CD14-positive monocyte (primary cell): ENCODE measurements around the gene CMYA5. TPM values are rescaled to one million over a fixed set of nuclear protein-coding genes. Genes with fewer than 3 reads are reported as not detected.

Experiments
- DNase-seq, 3 donors: peaks; one replicate each; pipeline ENCODE4 v3.0.0-alpha.2; 2011 to 2022
- H2AFZ ChIP-seq: 2 replicates; pipeline ENCODE4 v1.6.0; 2012; ENCODE audit warnings: mild to moderate bottlenecking, low read depth, low read length, inconsistent platforms; ENCODE audit not compliant: insufficient read depth, poor library complexity, severe bottlenecking
- H3K27ac ChIP-seq, 2 donors: 1 replicate in 1 of 2; 2 replicates in 1 of 2; pipeline ENCODE4 v1.5.1; 2012 to 2013; ENCODE audit warnings: low read length in 2 of 2, control low read depth in 1 of 2, inconsistent platforms in 1 of 2, low read depth in 1 of 2, mild to moderate bottlenecking in 1 of 2
- H3K27me3 ChIP-seq, 2 donors: one replicate each; pipeline versions ENCODE4 v1.6.0 to v1.6.1; 2011 to 2013; ENCODE audit warnings: low read length in 2 of 2; ENCODE audit not compliant: control insufficient read depth in 2 of 2, insufficient read depth in 2 of 2
- H3K36me3 ChIP-seq, 2 donors: replicated peaks in 1 of 2; 1 replicate in 1 of 2; 2 replicates in 1 of 2; pipeline versions ENCODE4 v1.5.1 to v1.6.1; 2012 to 2013; ENCODE audit warnings: low read length in 2 of 2, control low read depth in 1 of 2, inconsistent platforms in 1 of 2, mild to moderate bottlenecking in 1 of 2; ENCODE audit not compliant: insufficient read depth in 2 of 2, control insufficient read depth in 1 of 2
- H3K4me1 ChIP-seq, 2 donors: 1 replicate in 1 of 2; 2 replicates in 1 of 2; pipeline versions ENCODE4 v1.5.1 to v1.6.1; 2012 to 2013; ENCODE audit warnings: low read length in 2 of 2, control low read depth in 1 of 2, inconsistent platforms in 1 of 2, mild to moderate bottlenecking in 1 of 2, moderate library complexity in 1 of 2; ENCODE audit not compliant: insufficient read depth in 2 of 2, control insufficient read depth in 1 of 2
- H3K4me2 ChIP-seq: replicated peaks from 2 replicates; pipeline ENCODE3; 2012; ENCODE audit warnings: low read length, moderate library complexity, mild to moderate bottlenecking; ENCODE audit not compliant: poor library complexity, severe bottlenecking; ENCODE audit errors: extremely low read depth
- H3K4me3 ChIP-seq, 3 experiments: fragments of 200-600 bp in 1 of 3; sonication (generic) in 1 of 3; replicated peaks in 1 of 3; 1 replicate in 2 of 3; 2 replicates in 1 of 3; pipeline ENCODE4 v1.5.1; 2011 to 2013; ENCODE audit warnings: low read length in 3 of 3, mild to moderate bottlenecking in 3 of 3, control low read depth in 2 of 3, low read depth in 2 of 3, inconsistent platforms in 1 of 3, moderate library complexity in 1 of 3
- H3K79me2 ChIP-seq: 2 replicates; pipeline ENCODE4 v1.6.0; 2012; ENCODE audit warnings: mild to moderate bottlenecking, control low read depth, inconsistent platforms, low read length, moderate library complexity; ENCODE audit not compliant: insufficient read depth
- H3K9ac ChIP-seq: 2 replicates; pipeline ENCODE4 v1.6.0; 2017; ENCODE audit warnings: low read length, mild to moderate bottlenecking; ENCODE audit not compliant: insufficient read depth, poor library complexity, severe bottlenecking
- H3K9me3 ChIP-seq, 2 donors: replicated peaks in 1 of 2; 1 replicate in 1 of 2; 2 replicates in 1 of 2; pipeline versions ENCODE4 v1.5.1 to v1.6.1; 2012 to 2013; ENCODE audit warnings: low read length in 2 of 2, control low read depth in 1 of 2; ENCODE audit not compliant: control insufficient read depth in 1 of 2, insufficient read depth in 1 of 2
- H4K20me1 ChIP-seq: 2 replicates; pipeline ENCODE4 v1.6.0; 2012; ENCODE audit warnings: mild to moderate bottlenecking, low read length, control low read depth, moderate library complexity; ENCODE audit not compliant: insufficient read depth
- H3K27ac Mint-ChIP-seq, 7 donors: one replicate each; pipeline ENCODE4 v1.8.0; 2020; ENCODE audit warnings: mild to moderate bottlenecking in 7 of 7, mixed read lengths in 7 of 7, moderate library complexity in 6 of 7, inconsistent platforms in 2 of 7
- H3K27me3 Mint-ChIP-seq, 3 donors: one replicate each; pipeline ENCODE4 v1.8.0; 2021 to 2022; ENCODE audit warnings: low read depth in 3 of 3, mild to moderate bottlenecking in 3 of 3, mixed read lengths in 3 of 3, moderate library complexity in 3 of 3, inconsistent platforms in 1 of 3
- H3K36me3 Mint-ChIP-seq, 2 donors: one replicate each; pipeline ENCODE4 v1.8.0; 2020; ENCODE audit warnings: mixed read lengths in 2 of 2, inconsistent platforms in 1 of 2, mild to moderate bottlenecking in 1 of 2
- H3K4me1 Mint-ChIP-seq: one replicate; pipeline ENCODE4 v1.8.0; 2020; ENCODE audit warnings: mild to moderate bottlenecking, mixed read lengths
- H3K4me3 Mint-ChIP-seq, 2 donors: one replicate each; pipeline ENCODE4 v1.8.0; 2020; ENCODE audit warnings: mild to moderate bottlenecking in 2 of 2, mixed read lengths in 2 of 2, moderate library complexity in 1 of 2
- H3K9me3 Mint-ChIP-seq, 7 donors: one replicate each; pipeline ENCODE4 v1.8.0; 2020 to 2022; ENCODE audit warnings: mixed read lengths in 7 of 7, mild to moderate bottlenecking in 6 of 7, moderate library complexity in 6 of 7, inconsistent platforms in 2 of 7
- CTCF ChIP-seq: fragments of 200-600 bp; IDR thresholded peaks from one replicate; pipeline ENCODE4 v1.8.0; 2022; ENCODE audit warnings: antibody characterized with exemption, mild to moderate bottlenecking
- WGBS: methylation state at CpG from one replicate; pipeline ENCODE4 v1.1.5; 2013; ENCODE audit warnings: missing lambda C conversion rate; ENCODE audit not compliant: insufficient coverage; 5-methylcytosine and 5-hydroxymethylcytosine counted together
- intact Hi-C, 2 donors: fragments of 100-400 bp; cut with micrococcal nuclease; formaldehyde crosslinking; loops; one replicate each; pipeline versions ENCODE4 v1.15.0 to v1.15.1; 2023
- polyA plus RNA-seq, 3 donors: library from polyadenylated mRNA; depleted of rRNA in 1 of 3; unstranded in 2 of 3; stranded (reverse) in 1 of 3; fragments of 300-500 nt in 2 of 3; fragments of >200 nt in 1 of 3; fragmentation: Illumina TruSeq in 2 of 3; gene quantifications; 1 replicate in 2 of 3; 2 replicates in 1 of 3; pipeline ENCODE4 v1.2.3, GENCODE V29; 2012 to 2021

The CMYA5 gene
- polyA plus RNA-seq, 3 donors: 0.01 to 0.17 TPM; not detected in 1

DNA sequence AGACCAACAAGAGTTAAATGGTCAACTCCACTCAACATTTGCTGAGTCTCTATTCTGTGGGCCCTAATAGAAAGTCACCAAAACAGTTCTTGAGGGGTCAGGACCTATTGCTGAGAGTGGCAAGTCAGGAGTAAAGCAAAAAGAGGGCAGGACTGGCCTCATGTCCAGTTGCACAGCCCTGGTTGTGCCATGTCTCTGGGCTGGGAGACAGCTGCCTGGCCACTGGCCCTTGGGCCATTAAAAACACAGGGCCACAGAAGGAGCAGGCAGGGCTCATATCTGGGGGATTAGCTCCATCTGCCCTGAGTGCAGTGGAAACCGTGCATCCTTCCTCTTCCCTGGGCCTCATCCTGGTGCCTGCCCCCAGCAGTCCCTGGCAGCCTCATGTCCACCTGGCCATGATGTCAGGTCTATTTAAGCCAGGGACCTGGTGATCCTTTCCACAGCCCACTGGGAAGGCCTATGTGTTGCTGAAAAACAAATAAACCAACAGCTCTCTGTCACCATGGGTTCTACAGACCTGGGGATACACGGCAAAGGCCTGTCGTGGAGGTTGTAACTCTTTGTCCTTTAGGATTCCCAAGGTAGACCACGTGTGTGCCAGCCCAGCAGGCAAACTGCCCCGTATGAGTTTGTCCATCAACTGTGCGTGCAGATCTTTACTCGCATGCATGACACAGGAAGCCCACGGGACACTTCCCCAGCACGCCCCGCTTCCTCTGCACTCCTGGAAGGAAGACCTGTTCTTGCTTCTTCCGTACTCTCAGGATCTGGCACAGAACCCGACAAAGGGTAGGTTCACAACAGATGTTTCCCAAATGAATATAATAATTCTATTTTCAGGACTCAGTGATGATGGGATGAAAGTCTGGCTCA lies 152.6 kb downstream of the CMYA5 start:
- H3K4me3 Mint-ChIP-seq: no peak overlapping the region
- H3K27me3 Mint-ChIP-seq: peaks cover 3 to 9% (median 4%) of the 10 kb centered on the region in 3 donors
- no peak for DNase-seq
- H3K9me3 Mint-ChIP-seq: peaks cover 0 to 2% (median 0%) of the 10 kb centered on the region in 7 donors
- H3K4me2 ChIP-seq: no peak overlapping the region
- no peaks in the 10 kb centered on the region for H4K20me1 ChIP-seq
- no peaks in the 10 kb centered on the region for H3K36me3 Mint-ChIP-seq
- no peaks in the 10 kb centered on the region for H3K4me1 Mint-ChIP-seq
- no peaks in the 10 kb centered on the region for H3K79me2 ChIP-seq
- H3K9me3 ChIP-seq: no peaks in the 10 kb centered on the region
- H3K4me3 ChIP-seq: no peak overlapping the region
- no peak overlapping the region for H3K27ac ChIP-seq
- H3K4me1 ChIP-seq: no peaks in the 10 kb centered on the region
- no peak for TF ChIP-seq CTCF
- H3K27me3 ChIP-seq: no peaks in the 10 kb centered on the region
- no peak overlapping the region for H3K27ac Mint-ChIP-seq
- no peak overlapping the region for H2AFZ ChIP-seq
- intact Hi-C loops: no loop called here
- 94% methylated on average over 10 of the region's 12 CpGs for WGBS
- no peak overlapping the region for H3K9ac ChIP-seq
- H3K36me3 ChIP-seq: no peaks in the 10 kb centered on the region

- Histone ChIP-seq H3K27ac (no peak overlapping the region), H4K20me1 (no peaks in the 10 kb centered on the region), H2AFZ (no peak overlapping the region), H3K4me3 (no peak overlapping the region), H3K27me3 (no peaks in the 10 kb centered on the region), H3K79me2 (no peaks in the 10 kb centered on the region), H3K9me3 (no peaks in the 10 kb centered on the region), H3K4me2 (no peak overlapping the region), H3K9ac (no peak overlapping the region), H3K4me1 (no peaks in the 10 kb centered on the region), H3K36me3 (no peaks in the 10 kb centered on the region)
- 98% methylated on average over 6 of the region's 7 CpGs for WGBS
- Mint-ChIP-seq H3K9me3 (peaks cover 0 to 2% (median 0%) of the 10 kb centered on the region in 7 donors), H3K36me3 (no peaks in the 10 kb centered on the region), H3K4me1 (no peaks in the 10 kb centered on the region), H3K27me3 (peaks cover 3 to 13% (median 4%) of the 10 kb centered on the region in 3 donors), H3K27ac (peak overlapping the region in 1 of 7 donors; percentile 43), H3K4me3 (no peak overlapping the region)
- DNase-seq: no peak
- no peak for TF ChIP-seq CTCF
- intact Hi-C loops: no loop called here
These were observed 153.4 kb downstream of the CMYA5 start for GRCh38 chr5:79842991-79843390.
